GM12878 (cell line): ENCODE results near the gene DPY30. TPM values are rescaled to one million over a fixed set of nuclear protein-coding genes. Genes with fewer than 3 reads are reported as not detected.

Experiments used
- ATAC-seq: fragments of 200-7000 bp; cut with Tn5 transposase; 3 replicates; pipeline ENCODE4 v1.9.1; 2020; ENCODE audit warnings: mild to moderate bottlenecking, moderate library complexity
- BruUV-seq: library from RNA; stranded (reverse); fragments of 400-500 nt; replicated peaks from 2 replicates; lab custom pipeline; 2021; lab: Mats Ljungman, UMichigan
- CTCF ChIA-PET: fragments of 300-600 bp; sonication (Branson Sonifier 250); formaldehyde crosslinking; extraction: SDS; loops from one replicate; lab custom pipeline; 2021; ENCODE audit warnings: inconsistent platforms; lab: Yijun Ruan, JAX
- POLR2A ChIA-PET: fragments of 350-600 bp; formaldehyde crosslinking; extraction: SDS; loops from one replicate; lab custom pipeline; 2021; ENCODE audit warnings: inconsistent platforms; lab: Charles Lee
- RAD21 ChIA-PET: fragments of 300-600 bp; sonication (Branson Sonifier 250); formaldehyde crosslinking; loops from one replicate; lab custom pipeline; 2023; ENCODE audit warnings: antibody characterized with exemption; ENCODE audit not compliant: unreplicated experiment; lab: Charles Lee
- SMC1A ChIA-PET: fragments of 300-600 bp; sonication (Branson Sonifier 250); formaldehyde crosslinking; loops from one replicate; lab custom pipeline; 2023; ENCODE audit not compliant: unreplicated experiment, uncharacterized antibody; lab: Charles Lee
- DNase-seq: peaks from one replicate; pipeline ENCODE4 v3.0.0-alpha.2; 2011; ENCODE audit warnings: low read depth, low spot score
- FAIRE-seq: peaks from 3 replicates; lab custom pipeline; 2011; peaks lifted over from hg19 to GRCh38; lab: Jason Lieb, UNC
- H2AFZ ChIP-seq: 2 replicates; pipeline ENCODE4 v1.6.0; 2011; ENCODE audit warnings: low read depth, low read length, control low read depth; ENCODE audit not compliant: control insufficient read depth
- H3K27ac ChIP-seq: 2 replicates; pipeline ENCODE4 v1.5.1; 2011; ENCODE audit warnings: control low read depth; ENCODE audit not compliant: control insufficient read depth, insufficient read depth
- H3K27me3 ChIP-seq, 2 experiments: replicated peaks in 1 of 2; 2 replicates each; pipeline versions ENCODE4 v1.6.0 to v1.6.1; 2011; ENCODE audit warnings: low read length in 1 of 2; ENCODE audit not compliant: control insufficient read depth in 2 of 2, insufficient read depth in 2 of 2
- H3K36me3 ChIP-seq, 2 experiments: 2 replicates each; pipeline ENCODE4 v1.5.1; 2011; ENCODE audit warnings: low read length in 1 of 2; ENCODE audit not compliant: control insufficient read depth in 2 of 2, insufficient read depth in 2 of 2
- H3K4me1 ChIP-seq: 2 replicates; pipeline ENCODE4 v1.6.1; 2011; ENCODE audit warnings: mild to moderate bottlenecking, low read length, moderate library complexity, mixed read lengths; ENCODE audit not compliant: control insufficient read depth, insufficient read depth
- H3K4me2 ChIP-seq: 2 replicates; pipeline ENCODE4 v1.6.0; 2011; ENCODE audit warnings: control low read depth; ENCODE audit not compliant: control insufficient read depth, insufficient read depth
- H3K4me3 ChIP-seq: fragments of 200-600 bp; sonication (generic); 2 replicates; pipeline ENCODE4 v1.5.1; 2016
- H3K79me2 ChIP-seq: 2 replicates; pipeline ENCODE4 v1.6.0; 2011; ENCODE audit warnings: low read length; ENCODE audit not compliant: control insufficient read depth, insufficient read depth
- H3K9ac ChIP-seq: 2 replicates; pipeline ENCODE4 v1.8.0; 2011; ENCODE audit warnings: low read length, control low read depth, mixed read lengths; ENCODE audit not compliant: control insufficient read depth, insufficient read depth
- H3K9me3 ChIP-seq: replicated peaks from 3 replicates; pipeline ENCODE4 v1.5.1; 2011; ENCODE audit warnings: mild to moderate bottlenecking, low read length; ENCODE audit not compliant: control insufficient read depth, insufficient read depth
- H4K20me1 ChIP-seq: 2 replicates; pipeline ENCODE4 v1.6.0; 2011; ENCODE audit not compliant: control insufficient read depth, insufficient read depth
- CHD4 ChIP-seq: fragments of 200-600 bp; sonication (generic); IDR thresholded peaks from 2 replicates; pipeline ENCODE4 v1.6.1; 2016; ENCODE audit warnings: mild to moderate bottlenecking
- NFYB ChIP-seq: IDR thresholded peaks from 2 replicates; pipeline ENCODE4 v1.6.1; 2011; ENCODE audit warnings: low read depth, mild to moderate bottlenecking, low read length, improper control_type of control experiment, moderate library complexity; ENCODE audit not compliant: insufficient read depth
- SMC3 ChIP-seq: IDR thresholded peaks from 2 replicates; pipeline ENCODE4 v1.6.1; 2011; ENCODE audit warnings: low read length, improper control_type of control experiment, borderline replicate concordance
- SREBF2 ChIP-seq: IDR thresholded peaks from 2 replicates; pipeline ENCODE4 v1.6.1; 2012; ENCODE audit warnings: mild to moderate bottlenecking, low read length
- WRNIP1 ChIP-seq: IDR thresholded peaks from 2 replicates; pipeline ENCODE4 v1.6.1; 2011; ENCODE audit warnings: low read depth, low read length, improper control_type of control experiment, borderline replicate concordance
- WGBS: methylation state at CpG from one replicate; pipeline ENCODE4 v1.1.6; 2016; ENCODE audit warnings: low lambda C conversion rate; ENCODE audit not compliant: insufficient replicate concordance, insufficient coverage; ENCODE audit errors: missing lambda C conversion rate; 5-methylcytosine and 5-hydroxymethylcytosine counted together
- in situ Hi-C: fragments of 300-500 bp; cut with MboI; formaldehyde crosslinking; loops from 9 replicates; pipeline ENCODE4 v1.14.3; 2018; ENCODE audit warnings: mixed read lengths
- intact Hi-C: fragments of 100-400 bp; cut with micrococcal nuclease; formaldehyde crosslinking; loops from one replicate; pipeline ENCODE4 v1.14.2; 2022; ENCODE audit not compliant: unreplicated experiment
- polyA plus RNA-seq, 11 experiments: library from polyadenylated mRNA; depleted of rRNA in 4 of 11; unstranded in 6 of 11; stranded (reverse) in 5 of 11; fragments of >200 nt; fragmentation: Nextera tagmentation in 4 of 11; fragmentation: Illumina TruSeq in 1 of 11; extraction: Ambion mirVana in 4 of 11; extraction: Trizol in 1 of 11; gene quantifications; 1 replicate in 1 of 11; 2 replicates in 10 of 11; pipeline versions ENCODE4 v1.2.1 to v1.2.3, GENCODE V29; 2011 to 2016; ENCODE audit warnings: inconsistent platforms in 2 of 11, missing spikeins in 2 of 11, low read depth in 1 of 11
- total RNA-seq, 4 experiments: library from RNA; depleted of rRNA in 3 of 4; stranded (reverse); fragments of >200 nt in 3 of 4; fragmentation: Illumina TruSeq in 1 of 4; extraction: Trizol in 1 of 4; gene quantifications; 2 replicates each; pipeline versions ENCODE4 v1.2.1 to v1.2.3, GENCODE V29; 2013 to 2021
- TF ChIP-seq, protein P1 (sequence below): fragments of 450-650 bp; IDR thresholded peaks from 2 replicates; pipeline ENCODE4 v1.6.1; 2016; ENCODE audit warnings: mild to moderate bottlenecking

Gene DPY30
- total and polyA plus RNA-seq, 10 of the 15 experiments (the other 5 are each of a cell fraction or from before 2014, with no cell fraction given): 45.8 to 307 (median 89.2) TPM

- intact Hi-C loops (no loop called here), in situ Hi-C loops (no loop called here)
- DNase-seq (no peak), ATAC-seq (no peak), FAIRE-seq (no peak)
- no TSS peak for BruUV-seq
- POLR2A ChIA-PET: no interaction called here
- RAD21 ChIA-PET: interaction anchor here (2.2 kb wide), 1 partner anchor 10 kb away, joined by 10 read pairs; the partner anchor contains the start of gene SPAST
- WGBS: 97% methylated on average over 2 of the region's 2 CpGs
- no peak overlapping the region for H3K4me3 ChIP-seq
- CTCF ChIA-PET: interaction anchor here (1.0 kb wide), 1 partner anchor 164 kb away, joined by 3 read pairs; no protein-coding TSS in a partner anchor
- no peaks in the 10 kb centered on the region for H3K36me3 ChIP-seq
- no peak overlapping the region for H2AFZ ChIP-seq
- H3K9me3 ChIP-seq: no peaks in the 10 kb centered on the region
- no peak overlapping the region for H3K9ac ChIP-seq
- H3K4me2 ChIP-seq: no peak overlapping the region
- TF ChIP-seq, protein P1, sequence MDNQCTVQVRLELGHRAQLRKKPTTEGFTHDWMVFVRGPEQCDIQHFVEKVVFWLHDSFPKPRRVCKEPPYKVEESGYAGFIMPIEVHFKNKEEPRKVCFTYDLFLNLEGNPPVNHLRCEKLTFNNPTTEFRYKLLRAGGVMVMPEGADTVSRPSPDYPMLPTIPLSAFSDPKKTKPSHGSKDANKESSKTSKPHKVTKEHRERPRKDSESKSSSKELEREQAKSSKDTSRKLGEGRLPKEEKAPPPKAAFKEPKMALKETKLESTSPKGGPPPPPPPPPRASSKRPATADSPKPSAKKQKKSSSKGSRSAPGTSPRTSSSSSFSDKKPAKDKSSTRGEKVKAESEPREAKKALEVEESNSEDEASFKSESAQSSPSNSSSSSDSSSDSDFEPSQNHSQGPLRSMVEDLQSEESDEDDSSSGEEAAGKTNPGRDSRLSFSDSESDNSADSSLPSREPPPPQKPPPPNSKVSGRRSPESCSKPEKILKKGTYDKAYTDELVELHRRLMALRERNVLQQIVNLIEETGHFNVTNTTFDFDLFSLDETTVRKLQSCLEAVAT: no peak
- TF ChIP-seq SREBF2: no peak
- TF ChIP-seq SMC3: no peak
- no peak for TF ChIP-seq CHD4
- no peak for TF ChIP-seq NFYB
- no peak for TF ChIP-seq WRNIP1
- SMC1A ChIA-PET: interaction anchor here (0.9 to 1.2 kb wide), 3 partner anchors 35 to 516 kb away, joined by 3 to 4 read pairs (median 3); partner anchors contain the start of gene DPY30
- no peaks in the 10 kb centered on the region; the same call in none of the 2 replicates for H3K79me2 ChIP-seq
- no peak overlapping the region for H3K27ac ChIP-seq
- no peaks in the 10 kb centered on the region for H3K4me1 ChIP-seq
- no peaks in the 10 kb centered on the region for H3K27me3 ChIP-seq
- no peaks in the 10 kb centered on the region for H4K20me1 ChIP-seq
Observed at GRCh38 chr2:32074134-32074506, 34.5 kb upstream of the DPY30 start.
